HUES64 (cell line): ENCODE data around the gene TLCD3B.

Source experiments
- H3K27ac ChIP-seq: 2 replicates; pipeline ENCODE4 v1.7.0; 2013; ENCODE audit warnings: low read depth, low read length, inconsistent platforms
- H3K27me3 ChIP-seq: 2 replicates; pipeline ENCODE4 v1.6.1; 2013; ENCODE audit warnings: mild to moderate bottlenecking, low read length; ENCODE audit not compliant: insufficient read depth
- H3K36me3 ChIP-seq: 2 replicates; pipeline ENCODE4 v1.6.1; 2013; ENCODE audit warnings: mild to moderate bottlenecking, low read length; ENCODE audit not compliant: insufficient read depth
- H3K4me1 ChIP-seq: 2 replicates; pipeline ENCODE4 v1.6.1; 2013; ENCODE audit warnings: mild to moderate bottlenecking, low read length, moderate library complexity; ENCODE audit not compliant: insufficient read depth
- H3K4me3 ChIP-seq: 2 replicates; pipeline ENCODE4 v1.5.1; 2013; ENCODE audit warnings: mild to moderate bottlenecking, low read length, moderate library complexity
- H3K9ac ChIP-seq: 2 replicates; pipeline ENCODE4 v1.6.1; 2013; ENCODE audit warnings: mild to moderate bottlenecking, low read depth, low read length
- H3K9me3 ChIP-seq: 2 replicates; pipeline ENCODE4 v1.6.1; 2013; ENCODE audit warnings: low read depth, low read length; ENCODE audit not compliant: insufficient read depth
- WGBS: fragments of 150-250, 120-280 bp; methylation state at CpG from one replicate; pipeline ENCODE4 v1.1.7; 2013; ENCODE audit warnings: missing lambda C conversion rate; 5-methylcytosine and 5-hydroxymethylcytosine counted together

The TLCD3B gene

DNA sequence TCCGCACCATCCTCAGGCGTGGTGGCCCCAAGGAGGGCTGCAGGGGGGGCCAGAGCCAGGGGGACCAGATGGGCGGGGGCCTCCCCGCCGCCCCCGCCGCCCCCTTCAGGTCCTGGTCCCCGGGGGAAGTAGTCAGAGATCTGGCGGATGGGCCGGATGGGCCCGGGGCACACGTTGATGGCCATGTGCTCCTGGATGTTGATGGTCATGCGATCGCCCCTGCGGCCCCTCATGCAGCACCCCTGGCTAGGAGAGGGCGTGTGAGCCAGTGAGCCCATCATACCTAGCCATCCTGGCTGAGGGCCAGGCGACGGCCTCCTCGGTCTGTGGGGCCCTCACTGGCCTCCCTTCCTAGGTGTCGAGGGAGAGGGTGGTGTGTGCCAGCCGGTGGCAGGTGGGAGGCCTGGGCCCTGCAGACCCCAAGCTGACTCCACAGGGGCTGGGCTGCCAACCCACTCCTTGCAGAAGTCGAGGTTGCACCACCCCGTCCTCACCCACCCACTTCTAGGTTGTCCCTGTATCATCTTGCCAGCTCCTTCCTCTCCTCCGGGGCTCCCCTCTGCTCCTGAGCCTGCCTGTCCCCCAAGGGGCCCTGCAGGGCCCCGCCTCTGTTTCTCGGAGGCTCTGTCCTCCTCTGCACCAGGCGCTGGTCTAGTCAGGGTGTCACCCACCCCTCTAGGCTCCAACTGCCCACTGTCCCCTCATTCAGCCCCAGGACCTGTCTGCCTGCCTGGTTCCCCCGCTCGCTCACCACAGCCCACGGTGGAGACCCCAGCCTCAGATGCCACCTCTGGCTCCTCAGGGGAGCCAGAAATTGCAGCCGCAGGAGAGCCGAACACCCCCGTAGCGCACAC, 20.9 kb downstream of the TLCD3B start:
- Histone ChIP-seq H3K9me3 (no peaks in the 10 kb centered on the region), H3K9ac (no peak overlapping the region), H3K27me3 (peaks cover 37% of the 10 kb centered on the region), H3K27ac (no peak overlapping the region), H3K4me3 (peak overlapping the region; percentile 78), H3K36me3 (0 out of 2 replicates have a peak, but pooled peaks cover 7% of the 10 kb centered on the region), H3K4me1 (peaks cover 3% of the 10 kb centered on the region; the same call in 1 of the 2 replicates)
- 36% methylated on average over 34 of the region's 34 CpGs for WGBS

DNA sequence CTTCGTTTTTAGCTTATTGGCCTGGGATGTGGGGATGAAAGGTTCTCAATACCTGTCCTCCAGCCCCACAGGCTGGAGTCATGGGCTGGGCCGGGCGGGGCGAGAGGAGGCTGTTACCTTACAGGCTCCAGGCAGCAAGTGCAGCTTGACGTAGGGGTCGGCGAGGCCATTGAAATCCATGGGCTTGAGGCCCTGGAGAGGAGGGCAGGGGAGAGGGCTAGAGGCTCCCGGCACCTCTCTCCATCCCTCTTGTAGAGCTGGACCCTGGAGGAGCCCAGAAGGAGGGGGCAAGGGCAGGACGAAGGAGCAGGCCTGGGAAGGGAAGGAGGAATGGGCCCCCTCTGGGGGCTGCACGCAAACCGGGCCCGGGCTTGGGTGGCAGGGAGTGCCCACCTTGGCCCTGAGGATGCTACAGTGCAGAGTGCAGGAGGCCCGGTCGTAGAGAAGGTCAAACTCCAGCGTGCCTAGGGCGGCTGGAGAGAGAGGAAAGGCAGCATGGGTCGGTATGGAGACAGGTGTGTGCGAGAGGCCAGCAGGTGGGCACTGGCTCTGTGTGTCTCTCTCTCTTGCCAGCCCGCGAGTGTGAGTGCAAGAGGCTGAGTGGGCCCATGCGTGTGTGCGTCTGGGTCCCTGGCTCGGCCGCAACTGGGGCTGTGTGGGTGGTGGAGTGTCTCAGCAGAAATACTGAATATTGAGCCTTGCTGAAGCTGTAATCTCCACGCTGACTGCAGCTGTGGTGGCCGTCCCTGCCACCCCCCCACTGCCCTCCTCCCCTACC, 21.8 kb downstream of the TLCD3B start:
- 0 out of 2 replicates have a peak, but pooled peaks cover 7% of the 10 kb centered on the region for H3K36me3 ChIP-seq
- no peaks in the 10 kb centered on the region for H3K9me3 ChIP-seq
- 58% methylated on average over 26 of the region's 26 CpGs for WGBS
- H3K9ac ChIP-seq = no peak overlapping the region
- no peak overlapping the region for H3K27ac ChIP-seq
- H3K27me3 ChIP-seq = peaks cover 37% of the 10 kb centered on the region
- H3K4me1 ChIP-seq = peaks cover 3% of the 10 kb centered on the region; the same call in 1 of the 2 replicates
- H3K4me3 ChIP-seq = no peak overlapping the region

DNA sequence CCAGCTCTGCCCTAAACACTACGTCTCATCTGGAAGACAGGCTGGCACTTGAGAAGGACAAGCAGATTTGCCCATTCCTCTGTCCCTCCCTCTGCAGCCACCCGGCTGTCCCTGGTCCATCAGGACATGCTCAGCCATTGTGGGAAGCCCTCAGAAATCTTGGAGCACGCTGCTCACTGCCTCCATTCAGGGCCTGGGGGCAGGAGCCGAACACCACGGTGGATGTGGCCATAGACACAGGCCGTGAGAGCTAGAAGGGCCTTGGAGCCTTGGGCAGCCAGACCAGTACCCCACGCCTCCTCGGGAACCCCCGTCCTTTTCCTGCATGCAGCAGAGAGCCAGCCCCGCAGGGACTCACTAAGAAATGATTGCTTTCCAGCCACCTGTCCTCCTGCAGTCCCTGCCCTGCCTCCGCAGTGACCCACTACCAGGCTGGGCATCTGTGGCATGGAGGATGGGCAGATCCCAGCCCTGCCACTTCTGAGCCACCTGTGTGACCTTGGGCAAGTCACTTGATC, 23.6 kb downstream of the TLCD3B start:
- Histone ChIP-seq H3K27ac (no peak overlapping the region), H3K27me3 (peaks cover 31% of the 10 kb centered on the region), H3K36me3 (peaks cover 11% of the 10 kb centered on the region; the same call in 1 of the 2 replicates), H3K4me3 (no peak overlapping the region), H3K4me1 (peaks cover 3% of the 10 kb centered on the region; the same call in 1 of the 2 replicates), H3K9ac (no peak overlapping the region), H3K9me3 (no peaks in the 10 kb centered on the region)
- 85% methylated on average over 11 of the region's 11 CpGs for WGBS

DNA sequence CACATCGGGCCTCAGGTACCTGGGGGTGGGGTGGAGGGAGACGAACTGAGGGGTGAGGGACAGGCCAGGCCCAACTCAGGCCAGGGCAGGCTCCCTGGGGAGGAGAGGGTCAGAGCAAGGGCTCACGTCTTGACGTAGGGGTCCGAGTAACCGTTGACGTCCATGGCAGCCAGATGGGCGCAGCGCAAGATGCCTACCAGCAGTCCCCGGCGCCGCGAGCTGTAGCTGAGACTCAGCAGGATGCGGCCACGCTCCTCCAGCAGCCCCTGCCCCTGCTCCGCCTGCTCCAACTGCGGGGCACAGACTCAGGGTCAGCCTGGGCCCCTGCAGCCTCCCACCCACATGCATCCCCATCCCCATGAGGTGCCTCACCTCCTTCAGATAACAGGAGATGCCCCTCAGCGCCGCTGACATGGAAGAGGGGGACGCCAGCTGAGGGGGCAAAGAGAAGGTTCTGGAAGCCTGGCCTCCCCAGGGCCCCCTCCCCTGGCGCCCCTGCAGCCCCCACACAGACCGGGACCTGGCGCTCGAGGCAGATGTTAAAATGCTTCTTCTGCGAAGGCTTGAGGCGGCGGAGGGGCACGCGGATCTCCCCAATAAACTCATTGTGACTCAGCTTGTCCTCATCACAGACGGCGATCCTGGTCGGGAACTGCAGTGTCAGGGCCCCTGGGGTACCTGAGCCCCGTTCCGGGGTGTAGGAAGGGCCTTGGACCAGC, 24.3 kb downstream of the TLCD3B start:
- no peaks in the 10 kb centered on the region for H3K4me1 ChIP-seq
- 91% methylated on average over 34 of the region's 34 CpGs for WGBS
- no peak overlapping the region for H3K9ac ChIP-seq

DNA sequence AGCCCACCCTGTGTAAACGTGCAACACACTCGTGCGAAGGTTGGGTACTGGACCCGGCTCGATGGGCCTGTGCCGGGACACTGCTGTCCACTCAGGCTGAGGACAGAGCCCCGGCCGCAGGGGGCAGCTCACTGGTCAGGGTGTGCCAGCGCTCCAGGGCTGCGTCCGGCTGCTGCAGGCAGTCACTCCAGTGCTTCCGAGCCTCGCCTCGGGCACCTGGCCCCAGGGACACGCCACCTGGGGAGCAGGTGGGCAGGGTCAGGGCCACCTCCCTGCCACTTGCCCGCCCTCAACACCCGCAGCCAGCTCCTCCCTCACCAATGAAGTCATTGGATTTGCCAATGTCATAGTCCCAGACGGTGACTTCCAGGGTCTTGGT, 25.0 kb downstream of the TLCD3B start:
- no peak overlapping the region for H3K27ac ChIP-seq
- WGBS = 93% methylated on average over 18 of the region's 18 CpGs

More for the DNA sequence above, 24.3 kb downstream of the TLCD3B start:
- peaks cover 25% of the 10 kb centered on the region for H3K27me3 ChIP-seq
- H3K4me3 ChIP-seq = no peak overlapping the region
- H3K36me3 ChIP-seq = peaks cover 16% of the 10 kb centered on the region; the same call in 1 of the 2 replicates
- H3K9me3 ChIP-seq = no peaks in the 10 kb centered on the region
- H3K27ac ChIP-seq = no peak overlapping the region

DNA sequence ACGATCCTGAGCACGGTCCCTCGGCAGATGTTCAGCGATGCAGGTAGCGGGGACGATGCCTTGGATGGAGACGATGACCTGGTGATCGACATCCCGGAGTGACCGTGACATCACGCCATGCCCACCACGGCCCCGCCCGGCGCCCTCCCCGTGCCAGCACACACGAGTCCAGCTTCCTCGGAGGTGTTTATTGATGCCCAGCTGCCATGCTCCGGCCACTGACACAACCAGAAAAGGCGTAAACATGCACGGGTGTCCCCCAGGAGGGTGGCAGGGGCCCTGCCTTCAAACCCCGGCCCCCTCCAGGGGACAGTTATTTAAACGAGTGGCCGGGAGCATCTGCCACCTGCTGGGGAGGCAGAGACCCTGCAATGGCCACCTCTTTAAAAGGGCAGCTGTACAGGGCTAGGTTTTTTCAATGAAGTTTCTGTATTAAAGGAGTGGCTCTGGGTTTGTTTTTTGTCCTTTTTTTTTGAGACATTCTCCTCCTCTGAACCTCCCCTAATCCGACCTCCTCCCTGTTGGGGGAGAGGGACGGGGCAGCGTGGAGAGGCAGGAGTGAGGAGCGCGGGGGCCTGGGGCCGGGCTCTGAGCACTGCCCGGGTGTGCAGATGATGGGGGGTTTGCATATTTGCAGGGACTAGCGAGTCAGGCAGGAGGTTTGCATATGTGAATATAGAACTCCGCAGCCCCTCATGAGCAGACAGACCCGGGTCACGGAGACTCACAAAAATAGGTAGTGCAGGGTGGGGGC, 25.6 kb downstream of the TLCD3B start:
- WGBS = 84% methylated on average over 35 of the region's 35 CpGs
- Histone ChIP-seq H3K36me3 (peaks cover 18% of the 10 kb centered on the region; the same call in 1 of the 2 replicates), H3K4me1 (0 out of 2 replicates have a peak, but pooled peaks cover 2% of the 10 kb centered on the region), H3K9me3 (no peaks in the 10 kb centered on the region), H3K27ac (no peak overlapping the region), H3K4me3 (no peak overlapping the region), H3K9ac (no peak overlapping the region), H3K27me3 (peaks cover 15% of the 10 kb centered on the region)

More for the DNA sequence above, 25.0 kb downstream of the TLCD3B start:
- H3K4me3 ChIP-seq = no peak overlapping the region
- peaks cover 19% of the 10 kb centered on the region for H3K27me3 ChIP-seq
- no peaks in the 10 kb centered on the region for H3K9me3 ChIP-seq
- H3K4me1 ChIP-seq = no peaks in the 10 kb centered on the region
- H3K36me3 ChIP-seq = peaks cover 18% of the 10 kb centered on the region; the same call in 1 of the 2 replicates
- no peak overlapping the region for H3K9ac ChIP-seq

DNA sequence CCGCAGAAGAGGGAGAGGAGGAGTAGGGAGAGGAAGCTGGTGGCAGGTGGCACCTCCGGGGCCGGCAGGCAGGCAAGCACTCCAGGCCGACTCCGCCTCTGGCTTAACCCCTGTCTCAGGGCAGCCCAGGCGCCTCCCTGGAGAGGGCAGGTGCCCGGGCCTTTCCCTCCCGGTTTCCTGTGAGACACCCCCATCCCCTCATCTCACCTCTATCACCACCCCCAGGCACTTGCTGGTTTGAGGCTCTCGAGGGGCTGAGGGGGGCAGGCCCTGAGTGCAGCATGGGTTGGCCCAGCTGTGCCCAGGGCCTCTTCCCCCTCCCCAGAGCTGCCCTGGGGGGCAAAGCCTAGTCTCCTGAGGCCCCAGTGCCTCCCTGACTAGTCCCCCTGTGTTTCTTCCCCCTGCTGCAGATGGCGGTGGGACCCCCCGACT, 26.2 kb downstream of the TLCD3B start:
- H3K27ac ChIP-seq = no peak overlapping the region
- H3K9ac ChIP-seq = no peak overlapping the region; the same call in 1 of the 2 replicates
- no peaks in the 10 kb centered on the region for H3K9me3 ChIP-seq
- 83% methylated on average over 10 of the region's 11 CpGs for WGBS
- H3K36me3 ChIP-seq = peaks cover 18% of the 10 kb centered on the region; the same call in 1 of the 2 replicates
- H3K4me3 ChIP-seq = no peak overlapping the region
- H3K27me3 ChIP-seq = peaks cover 8% of the 10 kb centered on the region
- H3K4me1 ChIP-seq = 0 out of 2 replicates have a peak, but pooled peaks cover 3% of the 10 kb centered on the region

DNA sequence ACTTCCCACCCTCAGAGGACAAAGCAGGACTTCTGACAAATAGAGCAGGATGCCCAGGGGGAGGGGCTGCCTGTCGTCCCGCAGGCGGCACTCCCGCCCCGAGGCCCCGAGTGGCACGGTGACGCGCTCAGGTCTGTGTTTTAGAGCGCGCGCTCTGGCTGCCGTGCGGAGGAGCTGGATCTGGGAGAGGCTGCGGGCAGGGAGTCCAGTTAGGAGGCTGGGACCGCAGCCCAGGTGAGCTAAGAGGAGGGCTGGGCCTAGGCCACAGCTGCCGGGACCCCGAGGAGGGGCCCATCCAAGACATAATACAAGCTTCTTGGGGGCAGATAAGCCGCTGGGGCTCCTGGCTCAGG, 26.7 kb downstream of the TLCD3B start:
- 0 out of 2 replicates have a peak, but pooled peaks cover 3% of the 10 kb centered on the region for H3K4me1 ChIP-seq
- peaks cover 4% of the 10 kb centered on the region for H3K27me3 ChIP-seq
- WGBS = 92% methylated on average over 19 of the region's 19 CpGs
- no peak overlapping the region for H3K4me3 ChIP-seq
- H3K9ac ChIP-seq = no peak overlapping the region; the same call in 1 of the 2 replicates
- peaks cover 21% of the 10 kb centered on the region; the same call in 1 of the 2 replicates for H3K36me3 ChIP-seq
- H3K9me3 ChIP-seq = no peaks in the 10 kb centered on the region
- no peak overlapping the region for H3K27ac ChIP-seq

DNA sequence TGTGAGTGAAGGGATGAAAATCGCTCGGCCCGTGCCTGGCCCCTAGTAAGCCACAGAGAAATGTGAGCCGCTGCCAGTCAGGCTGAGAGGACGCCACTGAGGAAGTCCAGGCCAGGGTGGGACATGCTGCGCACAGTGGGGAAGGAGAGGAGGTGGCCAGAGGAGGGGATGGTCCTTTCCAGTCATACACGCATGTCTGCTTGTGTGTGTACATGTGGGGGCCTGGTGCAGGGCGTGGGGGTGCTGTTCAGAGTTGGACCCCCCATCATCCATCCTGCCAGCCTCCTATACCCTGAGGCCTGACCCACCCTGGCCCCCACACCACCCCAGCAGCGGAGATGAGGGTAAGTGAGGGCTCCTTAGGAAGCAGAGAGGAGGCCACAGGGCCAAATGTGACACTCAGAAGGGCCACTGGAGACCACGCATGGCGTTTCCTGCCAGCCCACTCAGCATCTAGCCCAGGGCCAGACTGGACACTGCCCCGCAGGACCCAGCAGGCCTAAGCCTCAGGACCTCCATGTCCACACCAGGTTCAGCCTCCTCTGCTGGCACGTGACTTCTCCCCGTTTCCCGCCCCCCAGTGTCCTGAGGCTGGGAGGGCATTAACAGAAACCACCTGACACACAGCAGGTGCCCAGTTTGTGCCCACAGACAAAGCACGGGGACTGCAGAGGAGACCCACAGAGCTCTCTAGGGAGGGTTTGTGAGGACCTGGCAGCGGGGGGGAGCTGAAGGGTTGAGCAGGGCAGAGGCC, 27.2 kb downstream of the TLCD3B start:
- no peak overlapping the region for H3K9ac ChIP-seq
- H3K27me3 ChIP-seq = no peaks in the 10 kb centered on the region
- H3K4me1 ChIP-seq = 0 out of 2 replicates have a peak, but pooled peaks cover 3% of the 10 kb centered on the region
- peaks cover 23% of the 10 kb centered on the region; the same call in 1 of the 2 replicates for H3K36me3 ChIP-seq
- H3K27ac ChIP-seq = no peak overlapping the region
- H3K4me3 ChIP-seq = no peak overlapping the region
- H3K9me3 ChIP-seq = no peaks in the 10 kb centered on the region
- 93% methylated on average over 15 of the region's 17 CpGs for WGBS
